ENCODE data around the gene POU6F2.

POU6F2 gene

DNA sequence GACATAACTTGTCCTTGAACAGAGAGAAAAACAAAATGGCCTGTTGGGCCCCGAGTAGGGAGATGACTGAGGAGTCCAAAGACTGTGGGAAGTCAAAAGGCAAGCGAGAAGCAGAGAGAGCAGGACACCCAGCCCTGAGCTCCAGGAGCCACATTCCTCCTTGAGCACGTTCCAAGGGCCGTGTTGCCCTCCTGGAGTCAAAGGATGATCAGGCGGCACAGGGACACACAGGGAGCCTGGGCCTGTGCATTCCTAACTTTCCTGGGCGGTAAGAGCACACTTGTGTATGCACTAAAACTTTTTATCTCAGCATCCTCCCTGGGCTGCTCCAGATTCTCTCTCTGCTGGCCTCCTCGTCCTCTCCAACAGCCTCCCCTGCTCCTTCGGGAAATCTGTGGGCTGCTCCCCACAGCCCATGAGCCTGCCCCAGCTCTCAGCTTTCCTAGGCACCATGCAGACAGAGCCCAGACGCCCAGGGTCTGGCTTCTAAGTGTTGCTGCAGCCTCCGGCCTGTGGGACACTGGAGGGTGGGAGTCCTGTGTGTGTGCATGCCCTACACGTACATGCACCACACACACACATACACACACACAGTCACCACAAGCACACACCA lies 281.8 kb downstream of the POU6F2 start:
- H3K79me2 ChIP-seq (ENCODE audit: control insufficient read depth, low read length): no peaks in the 10 kb centered on the region
- no peaks in the 10 kb centered on the region for H3K36me3 ChIP-seq (ENCODE audit: control insufficient read depth, low read length)
- no peaks in the 10 kb centered on the region for H3K9me2 ChIP-seq (replicated peaks; ENCODE audit: control insufficient read depth, low read length)
- no peak overlapping the region for H3K4me2 ChIP-seq (ENCODE audit: low read length)
- H3K27ac ChIP-seq (ENCODE audit: low read depth, low read length): no peak overlapping the region
- H3F3A ChIP-seq (ENCODE audit: control insufficient read depth, insufficient read depth): no peaks in the 10 kb centered on the region
- H3K9me3 ChIP-seq (ENCODE audit: control insufficient read depth, insufficient read depth, low read length): no peaks in the 10 kb centered on the region
- H3K27me3 ChIP-seq (ENCODE audit: control insufficient read depth, low read length): no peaks in the 10 kb centered on the region
- H4K20me1 ChIP-seq (ENCODE audit: control insufficient read depth, insufficient read depth, low read depth, low read length): no peaks in the 10 kb centered on the region
- H3K4me1 ChIP-seq (ENCODE audit: control insufficient read depth, low read length): no peaks in the 10 kb centered on the region
- H3K4me3 ChIP-seq (ENCODE audit: low read length): no peak overlapping the region
- TF ChIP-seq, protein P1, sequence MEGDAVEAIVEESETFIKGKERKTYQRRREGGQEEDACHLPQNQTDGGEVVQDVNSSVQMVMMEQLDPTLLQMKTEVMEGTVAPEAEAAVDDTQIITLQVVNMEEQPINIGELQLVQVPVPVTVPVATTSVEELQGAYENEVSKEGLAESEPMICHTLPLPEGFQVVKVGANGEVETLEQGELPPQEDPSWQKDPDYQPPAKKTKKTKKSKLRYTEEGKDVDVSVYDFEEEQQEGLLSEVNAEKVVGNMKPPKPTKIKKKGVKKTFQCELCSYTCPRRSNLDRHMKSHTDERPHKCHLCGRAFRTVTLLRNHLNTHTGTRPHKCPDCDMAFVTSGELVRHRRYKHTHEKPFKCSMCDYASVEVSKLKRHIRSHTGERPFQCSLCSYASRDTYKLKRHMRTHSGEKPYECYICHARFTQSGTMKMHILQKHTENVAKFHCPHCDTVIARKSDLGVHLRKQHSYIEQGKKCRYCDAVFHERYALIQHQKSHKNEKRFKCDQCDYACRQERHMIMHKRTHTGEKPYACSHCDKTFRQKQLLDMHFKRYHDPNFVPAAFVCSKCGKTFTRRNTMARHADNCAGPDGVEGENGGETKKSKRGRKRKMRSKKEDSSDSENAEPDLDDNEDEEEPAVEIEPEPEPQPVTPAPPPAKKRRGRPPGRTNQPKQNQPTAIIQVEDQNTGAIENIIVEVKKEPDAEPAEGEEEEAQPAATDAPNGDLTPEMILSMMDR (IDR thresholded peaks at IDR 0.05; ENCODE audit: low read depth, low read length, poor library complexity, severe bottlenecking): no peak
- TF ChIP-seq EZH2phosphoT487 (IDR thresholded peaks at IDR 0.05; ENCODE audit: borderline replicate concordance, low read length): no peak

DNA sequence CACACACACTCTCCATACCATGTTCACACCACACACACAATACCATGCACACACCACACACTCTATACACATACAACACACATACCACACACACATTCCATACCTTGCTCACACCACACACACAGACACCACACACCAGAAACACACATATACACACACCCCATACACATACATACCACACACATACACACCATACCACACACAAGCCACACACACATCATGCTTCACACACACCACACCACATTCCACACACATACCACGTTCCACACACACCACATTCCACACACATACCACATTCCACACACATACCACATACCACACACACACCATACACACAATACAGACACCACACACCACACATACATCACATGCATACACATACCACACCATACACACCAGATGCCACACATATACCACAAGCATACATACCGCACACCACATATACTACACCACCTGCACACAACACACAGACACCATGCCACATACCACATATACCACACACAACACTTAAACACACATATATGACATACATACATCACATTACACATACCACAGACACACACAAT lies 282.7 kb downstream of the POU6F2 start:
- Histone ChIP-seq H3K4me1 (ENCODE audit: control insufficient read depth, low read length) (no peaks in the 10 kb centered on the region), H3K27ac (ENCODE audit: low read depth, low read length) (no peak overlapping the region), H3K4me2 (ENCODE audit: low read length) (no peak overlapping the region), H3K9me2 (replicated peaks; ENCODE audit: control insufficient read depth, low read length) (no peaks in the 10 kb centered on the region), H3K27me3 (ENCODE audit: control insufficient read depth, low read length) (no peaks in the 10 kb centered on the region), H3F3A (ENCODE audit: control insufficient read depth, insufficient read depth) (no peaks in the 10 kb centered on the region), H3K9me3 (ENCODE audit: control insufficient read depth, insufficient read depth, low read length) (no peaks in the 10 kb centered on the region), H4K20me1 (ENCODE audit: control insufficient read depth, insufficient read depth, low read depth, low read length) (no peaks in the 10 kb centered on the region), H3K4me3 (ENCODE audit: low read length) (no peak overlapping the region), H3K79me2 (ENCODE audit: control insufficient read depth, low read length) (no peaks in the 10 kb centered on the region), H3K36me3 (ENCODE audit: control insufficient read depth, low read length) (no peaks in the 10 kb centered on the region)
- no peak for TF ChIP-seq EZH2phosphoT487 (IDR thresholded peaks at IDR 0.05; ENCODE audit: borderline replicate concordance, low read length)
- TF ChIP-seq, protein P1 (IDR thresholded peaks at IDR 0.05; ENCODE audit: low read depth, low read length, poor library complexity, severe bottlenecking): no peak

DNA sequence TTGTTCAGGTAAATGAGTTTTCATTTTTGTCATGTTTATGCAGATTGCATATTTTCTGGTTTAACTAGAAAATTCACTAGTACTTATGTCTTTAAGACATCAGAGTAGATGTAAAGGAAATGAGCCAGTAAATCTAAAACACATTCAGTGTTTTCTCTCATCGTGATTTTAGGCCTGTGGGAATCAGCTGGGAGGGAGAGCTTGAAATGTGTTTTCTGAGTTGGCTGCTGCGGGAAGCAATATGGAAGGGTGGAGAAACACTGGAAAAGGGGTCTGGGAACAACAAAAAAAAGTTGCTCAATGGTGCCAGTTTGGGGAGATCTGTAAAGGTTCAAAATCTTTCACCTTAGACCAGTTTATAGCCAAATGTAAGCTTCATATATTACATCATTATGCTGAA lies 284.1 kb downstream of the POU6F2 start:
- Histone ChIP-seq H3K9me3 (ENCODE audit: control insufficient read depth, insufficient read depth, low read length) (no peaks in the 10 kb centered on the region), H3K9me2 (replicated peaks; ENCODE audit: control insufficient read depth, low read length) (no peaks in the 10 kb centered on the region), H3K79me2 (ENCODE audit: control insufficient read depth, low read length) (no peaks in the 10 kb centered on the region), H4K20me1 (ENCODE audit: control insufficient read depth, insufficient read depth, low read depth, low read length) (no peaks in the 10 kb centered on the region), H3K4me1 (ENCODE audit: control insufficient read depth, low read length) (no peaks in the 10 kb centered on the region), H3K27me3 (ENCODE audit: control insufficient read depth, low read length) (no peaks in the 10 kb centered on the region), H3K27ac (ENCODE audit: low read depth, low read length) (no peak overlapping the region), H3K4me3 (ENCODE audit: low read length) (no peak overlapping the region), H3F3A (ENCODE audit: control insufficient read depth, insufficient read depth) (no peaks in the 10 kb centered on the region), H3K4me2 (ENCODE audit: low read length) (no peak overlapping the region), H3K36me3 (ENCODE audit: control insufficient read depth, low read length) (no peaks in the 10 kb centered on the region)
- TF ChIP-seq EZH2phosphoT487 (IDR thresholded peaks at IDR 0.05; ENCODE audit: borderline replicate concordance, low read length): no peak
- TF ChIP-seq, protein P1 (IDR thresholded peaks at IDR 0.05; ENCODE audit: low read depth, low read length, poor library complexity, severe bottlenecking): no peak

All from DOHH2 (cell line).